Stomach (tissue), 9 donors: ENCODE results near the gene DICER1. TPM values are rescaled to one million over a fixed set of nuclear protein-coding genes. Genes with fewer than 3 reads are reported as not detected.

Source experiments
- DNase-seq, 2 donors: peaks; one replicate each; pipeline versions ENCODE4 v3.0.0 to v3.0.0-alpha.2; 2013 to 2019
- H3K27ac ChIP-seq, 5 donors: fragments of 200-600 bp in 4 of 5; sonication (generic) in 4 of 5; one replicate each; pipeline ENCODE4 v1.5.1; 2013 to 2019; ENCODE audit warnings: mild to moderate bottlenecking in 1 of 5, moderate library complexity in 1 of 5
- H3K27me3 ChIP-seq, 3 donors: fragments of 200-600 bp; sonication (generic); one replicate each; pipeline ENCODE4 v1.5.1; 2017 to 2019; ENCODE audit warnings: mixed run types in 1 of 3
- H3K36me3 ChIP-seq, 4 donors: fragments of 200-600 bp; sonication (generic); 1 replicate in 3 of 4; 2 replicates in 1 of 4; pipeline ENCODE4 v1.5.1; 2016 to 2019
- H3K4me1 ChIP-seq, 4 donors: fragments of 200-600 bp; sonication (generic); one replicate each; pipeline ENCODE4 v1.5.1; 2016 to 2019
- H3K4me3 ChIP-seq, 4 donors: fragments of 200-600 bp; sonication (generic) in 3 of 4; one replicate each; pipeline ENCODE4 v1.5.1; 2016 to 2019; ENCODE audit warnings: mild to moderate bottlenecking in 1 of 4
- H3K9me3 ChIP-seq, 4 donors: fragments of 200-600 bp; sonication (generic); one replicate each; pipeline ENCODE4 v1.5.1; 2016 to 2019
- EP300 ChIP-seq: sonication (generic); formaldehyde crosslinking; IDR thresholded peaks from one replicate; pipeline ENCODE4 v1.6.1; 2017; ENCODE audit warnings: antibody characterized with exemption
- POLR2A ChIP-seq, 4 donors: fragments of 450-650 bp; IDR thresholded peaks; one replicate each; pipeline ENCODE4 v1.6.1; 2016; ENCODE audit warnings: antibody characterized with exemption in 4 of 4, control low read depth in 2 of 4, mild to moderate bottlenecking in 1 of 4, moderate library complexity in 1 of 4
- POLR2AphosphoS5 ChIP-seq, 3 donors: sonication (generic); formaldehyde crosslinking; IDR thresholded peaks; one replicate each; pipeline ENCODE4 v1.6.1; 2016; ENCODE audit warnings: antibody characterized with exemption in 3 of 3
- WGBS, 5 donors: extraction: QIAGEN DNeasy Blood & Tissue Kit in 3 of 5; methylation state at CpG; one replicate each; pipeline versions ENCODE4 v1.1.5 to v1.1.7; 2013 to 2018; 5-methylcytosine and 5-hydroxymethylcytosine counted together
- intact Hi-C: fragments of 100-400 bp; cut with DNase I; formaldehyde crosslinking; loops from one replicate; pipeline ENCODE4 v1.15.1; 2023; ENCODE audit warnings: low total_unique reads
- polyA plus RNA-seq, 3 donors: library from polyadenylated mRNA; stranded (reverse); fragments of 200-250 nt; gene quantifications; one replicate each; pipeline ENCODE4 v1.2.3, GENCODE V29; 2013
- total RNA-seq, 5 donors: library from RNA; depleted of rRNA; stranded (reverse); fragments of >200 nt; gene quantifications; one replicate each; pipeline versions ENCODE4 v1.1.0 to v1.2.3, GENCODE V29; 2014 to 2016
- TF ChIP-seq, protein P1 (sequence below), 7 experiments: fragments of 450-650 bp in 4 of 7; fragments of 200-600 bp in 3 of 7; sonication (generic) in 3 of 7; IDR thresholded peaks; one replicate each; pipeline ENCODE4 v1.5.1; 2016 to 2019; ENCODE audit warnings: antibody characterized with exemption in 7 of 7, control low read depth in 2 of 7, mild to moderate bottlenecking in 1 of 7
- donor health status: healthy with polysubstance abuse.
- donor health status: Bipolar disorder and iron deficiency.
- donor health status: healthy.

Gene DICER1
- total and polyA plus RNA-seq, 8 donors, result 6.1 to 104 (median 53.4) TPM

DNA sequence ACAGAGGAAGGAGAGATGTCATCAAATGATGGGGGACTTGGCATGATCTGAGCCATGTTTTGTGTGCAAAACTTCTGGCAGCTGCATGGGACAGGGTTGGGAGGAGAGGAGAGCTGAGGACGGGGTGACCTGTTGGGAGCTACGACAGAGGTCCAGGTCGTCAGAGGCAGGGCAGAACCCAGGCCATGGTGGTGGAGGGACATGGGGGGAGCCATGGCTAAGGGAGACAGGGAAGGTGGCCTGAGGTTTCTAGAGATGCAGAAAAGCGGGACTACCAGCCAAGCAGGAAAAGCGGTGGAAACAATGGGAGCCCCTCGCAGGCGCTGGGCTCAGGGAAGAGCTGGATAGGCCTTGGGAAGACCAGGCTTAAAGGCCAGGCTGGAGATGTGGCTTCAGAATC is 88.3 kb downstream of the DICER1 start:
- no peaks in the 10 kb centered on the region for H3K36me3 ChIP-seq

DNA sequence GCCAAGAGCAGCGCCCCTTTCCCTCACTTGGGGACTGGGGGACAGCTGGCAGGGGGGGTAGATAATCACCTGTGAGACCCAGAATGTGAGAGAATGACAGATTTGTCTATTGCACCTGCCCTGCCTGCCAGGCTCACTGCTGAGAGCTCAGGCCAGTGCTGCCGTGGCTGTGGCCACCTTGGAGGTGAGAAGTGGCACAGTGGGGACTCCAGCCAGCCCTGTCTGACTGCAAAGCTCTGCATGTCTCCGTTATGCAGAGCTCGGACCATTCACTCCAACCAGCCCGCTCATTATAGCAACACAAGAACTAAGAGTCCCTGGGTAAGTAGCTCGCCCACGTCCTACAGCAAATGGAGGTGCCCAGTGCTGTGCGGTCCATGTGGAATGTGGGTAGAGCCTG is 88.8 kb downstream of the DICER1 start:
- TF ChIP-seq POLR2A (IDR thresholded peaks at IDR 0.05) (no peak), EP300 (no peak), POLR2AphosphoS5 (IDR thresholded peaks at IDR 0.05) (no peak)
- Histone ChIP-seq H3K36me3 (no peaks in the 10 kb centered on the region), H3K27ac (no peak overlapping the region), H3K4me1 (no peaks in the 10 kb centered on the region), H3K9me3 (no peaks in the 10 kb centered on the region), H3K27me3 (peaks cover 0 to 14% (median 0%) of the 10 kb centered on the region in 3 donors), H3K4me3 (no peak overlapping the region)
- WGBS, 5 donors, result 63 to 83% (median 74%) methylated on average over 7 to 8 of the region's 8 CpGs
- intact Hi-C loops, result no loop called here
- DNase-seq, result no peak

More for the DNA sequence above, 88.3 kb downstream of the DICER1 start:
- TF ChIP-seq POLR2AphosphoS5 (IDR thresholded peaks at IDR 0.05) (no peak), EP300 (no peak), POLR2A (IDR thresholded peaks at IDR 0.05) (no peak)
- TF ChIP-seq, protein P1, sequence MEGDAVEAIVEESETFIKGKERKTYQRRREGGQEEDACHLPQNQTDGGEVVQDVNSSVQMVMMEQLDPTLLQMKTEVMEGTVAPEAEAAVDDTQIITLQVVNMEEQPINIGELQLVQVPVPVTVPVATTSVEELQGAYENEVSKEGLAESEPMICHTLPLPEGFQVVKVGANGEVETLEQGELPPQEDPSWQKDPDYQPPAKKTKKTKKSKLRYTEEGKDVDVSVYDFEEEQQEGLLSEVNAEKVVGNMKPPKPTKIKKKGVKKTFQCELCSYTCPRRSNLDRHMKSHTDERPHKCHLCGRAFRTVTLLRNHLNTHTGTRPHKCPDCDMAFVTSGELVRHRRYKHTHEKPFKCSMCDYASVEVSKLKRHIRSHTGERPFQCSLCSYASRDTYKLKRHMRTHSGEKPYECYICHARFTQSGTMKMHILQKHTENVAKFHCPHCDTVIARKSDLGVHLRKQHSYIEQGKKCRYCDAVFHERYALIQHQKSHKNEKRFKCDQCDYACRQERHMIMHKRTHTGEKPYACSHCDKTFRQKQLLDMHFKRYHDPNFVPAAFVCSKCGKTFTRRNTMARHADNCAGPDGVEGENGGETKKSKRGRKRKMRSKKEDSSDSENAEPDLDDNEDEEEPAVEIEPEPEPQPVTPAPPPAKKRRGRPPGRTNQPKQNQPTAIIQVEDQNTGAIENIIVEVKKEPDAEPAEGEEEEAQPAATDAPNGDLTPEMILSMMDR (IDR thresholded peaks at IDR 0.05), result no peak
- no peak overlapping the region for H3K4me3 ChIP-seq
- intact Hi-C loops, result no loop called here
- H3K9me3 ChIP-seq, result no peaks in the 10 kb centered on the region
- H3K27ac ChIP-seq, result no peak overlapping the region
- peaks cover 0 to 14% (median 0%) of the 10 kb centered on the region in 3 donors for H3K27me3 ChIP-seq
- DNase-seq, result no peak
- WGBS, 5 donors, result 59 to 75% (median 71%) methylated on average over 7 of the region's 7 CpGs
- no peaks in the 10 kb centered on the region for H3K4me1 ChIP-seq

GRCh38 chr14:95068080-95068479 is 89.2 kb downstream of the DICER1 start:
- TF ChIP-seq, protein P1 (IDR thresholded peaks at IDR 0.05), result no peak
- TF ChIP-seq POLR2A (IDR thresholded peaks at IDR 0.05) (no peak), POLR2AphosphoS5 (IDR thresholded peaks at IDR 0.05) (no peak), EP300 (no peak)
- 65 to 82% (median 73%) methylated on average over 6 to 10 of the region's 10 CpGs for WGBS, 5 donors
- intact Hi-C loops, result no loop called here
- H3K4me3 ChIP-seq, result no peak overlapping the region
- no peak for DNase-seq
- H3K4me1 ChIP-seq, result no peaks in the 10 kb centered on the region
- no peaks in the 10 kb centered on the region for H3K9me3 ChIP-seq
- H3K27ac ChIP-seq, result no peak overlapping the region
- H3K36me3 ChIP-seq, result no peaks in the 10 kb centered on the region
- peaks cover 0 to 14% (median 0%) of the 10 kb centered on the region in 3 donors for H3K27me3 ChIP-seq

DNA sequence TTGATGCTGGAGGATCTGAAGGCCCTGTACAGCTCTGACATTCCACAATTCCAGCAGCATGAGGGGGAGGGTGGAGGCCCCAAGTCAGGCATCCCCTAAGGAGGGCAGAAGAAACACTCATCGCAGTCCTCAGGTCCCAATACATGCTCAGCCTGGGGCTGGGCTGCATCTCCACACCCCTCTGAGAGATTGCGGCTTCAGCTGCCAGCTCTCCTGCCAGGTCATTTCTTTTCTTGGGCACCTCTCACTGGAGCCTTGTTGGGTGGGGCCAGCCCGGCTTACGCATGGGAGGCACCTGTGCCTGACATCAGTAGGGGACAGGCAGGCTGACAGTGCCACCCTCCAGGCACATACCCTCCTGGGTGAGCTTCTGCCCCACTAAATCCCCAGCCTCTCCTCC is 89.8 kb downstream of the DICER1 start:
- Histone ChIP-seq H3K36me3 (no peaks in the 10 kb centered on the region), H3K4me3 (no peak overlapping the region), H3K27ac (no peak overlapping the region), H3K4me1 (no peaks in the 10 kb centered on the region), H3K27me3 (peaks cover 0 to 14% (median 0%) of the 10 kb centered on the region in 3 donors), H3K9me3 (no peaks in the 10 kb centered on the region)
- TF ChIP-seq EP300 (no peak), POLR2AphosphoS5 (IDR thresholded peaks at IDR 0.05) (no peak), POLR2A (IDR thresholded peaks at IDR 0.05) (no peak)
- TF ChIP-seq, protein P1 (IDR thresholded peaks at IDR 0.05), result no peak
- 84 to 91% (median 88%) methylated on average over 4 of the region's 4 CpGs for WGBS, 5 donors
- intact Hi-C loops, result no loop called here
- DNase-seq, result no peak

DNA sequence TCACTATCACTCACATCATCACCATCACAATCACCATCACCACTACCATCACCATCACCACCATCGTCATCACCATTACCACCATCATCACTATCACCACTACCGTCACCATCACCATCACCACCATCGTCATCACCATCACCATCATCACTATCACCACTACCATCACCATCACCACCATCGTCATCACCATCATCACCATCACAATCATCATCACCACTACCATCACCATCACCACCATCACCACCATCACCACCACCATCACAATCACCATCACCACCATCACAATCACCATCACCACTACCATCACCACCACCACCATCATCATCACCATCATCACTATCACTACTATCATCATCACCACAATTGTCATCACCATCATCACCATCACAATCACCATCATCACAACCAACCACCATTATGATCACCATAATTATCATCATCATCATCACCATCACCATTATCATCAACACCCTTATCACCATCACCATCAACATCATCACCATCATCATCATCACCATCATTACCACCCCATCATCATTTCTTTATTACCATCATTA is 90.8 kb downstream of the DICER1 start:
- Histone ChIP-seq H3K9me3 (no peaks in the 10 kb centered on the region), H3K4me3 (no peak overlapping the region), H3K27me3 (peaks cover 0 to 14% (median 0%) of the 10 kb centered on the region in 3 donors), H3K36me3 (no peaks in the 10 kb centered on the region), H3K4me1 (no peaks in the 10 kb centered on the region), H3K27ac (no peak overlapping the region)
- TF ChIP-seq EP300 (no peak), POLR2AphosphoS5 (IDR thresholded peaks at IDR 0.05) (no peak), POLR2A (IDR thresholded peaks at IDR 0.05) (no peak)
- TF ChIP-seq, protein P1 (IDR thresholded peaks at IDR 0.05), result no peak
- WGBS, 5 donors, result 90 to 98% (median 95%) methylated on average over 4 of the region's 4 CpGs
- peak in 1 of 2 donors; percentile 1 for DNase-seq
- intact Hi-C loops, result no loop called here
